Endothelial cell of umbilical vein (primary cell): Measurements from ENCODE around the gene ABR. TPM values are rescaled to one million over a fixed set of nuclear protein-coding genes. Genes with fewer than 3 reads are reported as not detected.
A peak's percentile ranks its signal among the peaks of the same experiment; 100 is the strongest.

ENCODE experiments used
- BruUV-seq: library from RNA; stranded (reverse); fragments of 400-500 nt; replicated peaks from 2 replicates; lab custom pipeline; 2021; lab: Mats Ljungman, UMichigan
- CTCF ChIA-PET: fragments of 300-600, 350-600 bp; sonication (Branson Sonifier 250); formaldehyde crosslinking; loops from one replicate; lab custom pipeline; 2021; ENCODE audit warnings: antibody characterized with exemption, inconsistent platforms; lab: Charles Lee
- POLR2A ChIA-PET: fragments of 300-600, 350-600 bp; sonication (Branson Sonifier 250); formaldehyde crosslinking; loops from one replicate; lab custom pipeline; 2021; ENCODE audit warnings: antibody characterized with exemption, inconsistent platforms; lab: Charles Lee
- DNase-seq: peaks from one replicate; pipeline ENCODE4 v3.0.0-alpha.2; 2011; ENCODE audit warnings: low read depth, low spot score
- FAIRE-seq: peaks from 2 replicates; lab custom pipeline; 2011; peaks lifted over from hg19 to GRCh38; lab: Jason Lieb, UNC
- H2AFZ ChIP-seq: 2 replicates; pipeline ENCODE4 v1.6.0; 2012; ENCODE audit warnings: low read depth, low read length, control low read depth, inconsistent platforms
- H3K27ac ChIP-seq: 2 replicates; pipeline ENCODE4 v1.5.1; 2011; ENCODE audit warnings: low read depth, mild to moderate bottlenecking, control low read depth, low read length, moderate library complexity; ENCODE audit not compliant: insufficient read depth
- H3K27me3 ChIP-seq, 2 experiments: 2 replicates each; pipeline versions ENCODE4 v1.6.0 to v1.6.1; 2011; ENCODE audit warnings: low read length in 2 of 2, mixed read lengths in 1 of 2; ENCODE audit not compliant: control insufficient read depth in 2 of 2, insufficient read depth in 2 of 2
- H3K36me3 ChIP-seq, 2 experiments: 2 replicates in 1 of 2; 3 replicates in 1 of 2; pipeline ENCODE4 v1.5.1; 2011; ENCODE audit warnings: low read length in 2 of 2, mild to moderate bottlenecking in 1 of 2, moderate library complexity in 1 of 2; ENCODE audit not compliant: control insufficient read depth in 2 of 2, insufficient read depth in 2 of 2; ENCODE audit errors: extremely low read depth in 1 of 2
- H3K4me1 ChIP-seq: 3 replicates; pipeline ENCODE4 v1.5.1; 2011; ENCODE audit warnings: mild to moderate bottlenecking, low read length; ENCODE audit not compliant: control insufficient read depth, insufficient read depth; ENCODE audit errors: extremely low read depth
- H3K4me2 ChIP-seq: 2 replicates; pipeline ENCODE4 v1.6.1; 2011; ENCODE audit warnings: low read length, control low read depth, mixed read lengths; ENCODE audit not compliant: insufficient read depth
- H3K4me3 ChIP-seq, 3 experiments: fragments of 200-600 bp in 1 of 3; sonication (generic), shearing (Covaris generic) in 1 of 3; replicated peaks in 1 of 3; 2 replicates each; pipeline ENCODE4 v1.5.1; 2011 to 2016; ENCODE audit warnings: control low read depth in 3 of 3, low read length in 3 of 3, mild to moderate bottlenecking in 2 of 3, inconsistent platforms in 1 of 3, low read depth in 1 of 3, moderate library complexity in 1 of 3; ENCODE audit not compliant: insufficient read depth in 1 of 3
- H3K79me2 ChIP-seq: 2 replicates; pipeline ENCODE4 v1.6.0; 2012; ENCODE audit warnings: low read length, inconsistent platforms; ENCODE audit not compliant: control insufficient read depth, insufficient read depth
- H3K9ac ChIP-seq: replicated peaks from 2 replicates; pipeline ENCODE3; 2011; ENCODE audit warnings: low read length, control low read depth; ENCODE audit not compliant: insufficient read depth; ENCODE audit errors: extremely low read depth
- H3K9me1 ChIP-seq: replicated peaks from 3 replicates; pipeline ENCODE4 v1.6.0; 2011; ENCODE audit warnings: mild to moderate bottlenecking, low read length; ENCODE audit not compliant: control insufficient read depth, insufficient read depth; ENCODE audit errors: extremely low read depth
- H3K9me3 ChIP-seq: replicated peaks from 2 replicates; pipeline ENCODE4 v1.5.1; 2012; ENCODE audit warnings: low read length, inconsistent platforms; ENCODE audit not compliant: control insufficient read depth, insufficient read depth
- H4K20me1 ChIP-seq: replicated peaks from 2 replicates; pipeline ENCODE3; 2011; ENCODE audit warnings: mild to moderate bottlenecking, low read length; ENCODE audit not compliant: control insufficient read depth, insufficient read depth; ENCODE audit errors: extremely low read depth
- EZH2 ChIP-seq: IDR thresholded peaks from 2 replicates; pipeline ENCODE4 v1.6.1; 2012; ENCODE audit warnings: borderline replicate concordance, low read depth, mild to moderate bottlenecking, moderate library complexity, low read length, inconsistent platforms; ENCODE audit not compliant: severe bottlenecking
- FOS ChIP-seq: IDR thresholded peaks from 2 replicates; pipeline ENCODE4 v1.6.1; 2011; ENCODE audit warnings: mild to moderate bottlenecking, low read length, moderate library complexity, borderline replicate concordance; ENCODE audit not compliant: insufficient read depth
- GATA2 ChIP-seq: IDR thresholded peaks from 2 replicates; pipeline ENCODE4 v1.7.0; 2011; ENCODE audit warnings: low read depth, mild to moderate bottlenecking, moderate library complexity, mixed read lengths, low read length; ENCODE audit not compliant: insufficient read length, insufficient read depth
- JUN ChIP-seq: IDR thresholded peaks from 2 replicates; pipeline ENCODE4 v1.6.1; 2011; ENCODE audit warnings: borderline replicate concordance, low read depth; ENCODE audit not compliant: insufficient read length, insufficient read depth
- MYC ChIP-seq: IDR thresholded peaks from one replicate; pipeline ENCODE4 v1.6.1; 2011; ENCODE audit warnings: mild to moderate bottlenecking, low read depth, low read length
- POLR2A ChIP-seq: IDR thresholded peaks from 2 replicates; pipeline ENCODE4 v1.6.1; 2012; ENCODE audit warnings: low read depth, mild to moderate bottlenecking, control low read depth, low read length
- POLR2AphosphoS5 ChIP-seq: IDR thresholded peaks from 2 replicates; pipeline ENCODE4 v1.6.1; 2012; ENCODE audit warnings: low read depth, mild to moderate bottlenecking, control low read depth, low read length, moderate library complexity; ENCODE audit not compliant: insufficient read depth
- dilution Hi-C: fragments of 300-500 bp; cut with MboI; formaldehyde crosslinking; loops from one replicate; pipeline ENCODE4 v1.15.0; 2019; ENCODE audit warnings: low sequenced_read_pairs; ENCODE audit not compliant: extremely low pct_ligation_motif_present
- intact Hi-C: fragments of 100-400 bp; cut with micrococcal nuclease; formaldehyde crosslinking; loops from one replicate; pipeline ENCODE4 v1.10.0; 2022
- microRNA-seq: library from miRNA; unstranded; fragments of <30 nt; microRNA quantifications from one replicate; pipeline ENCODE4 v1.2.0, GENCODE V29; 2021; ENCODE audit warnings: borderline number of aligned reads, borderline replicate concordance
- polyA plus RNA-seq, 4 experiments: library from polyadenylated mRNA; depleted of rRNA in 3 of 4; stranded (reverse) in 3 of 4; unstranded in 1 of 4; fragments of >200 nt; gene quantifications; 2 replicates each; pipeline versions ENCODE4 v1.2.1 to v1.2.3, GENCODE V29; 2011 to 2012; ENCODE audit warnings: missing spikeins in 1 of 4
- small RNA-seq: library from RNA; depleted of rRNA; stranded (forward); fragments of <200 nt; gene quantifications from one replicate; pipeline ENCODE3, GENCODE V24; 2012; ENCODE audit warnings: low replicate concordance, low read depth; ENCODE audit not compliant: insufficient read depth, insufficient read length
- total RNA-seq: library from RNA; stranded (reverse); gene quantifications from 2 replicates; pipeline ENCODE4 v1.2.3, GENCODE V29; 2021
- TF ChIP-seq, protein P1 (sequence below), 2 donors: IDR thresholded peaks; 1 replicate in 1 of 2; 2 replicates in 1 of 2; pipeline ENCODE4 v1.5.1; 2011; ENCODE audit warnings: low read length in 2 of 2, mild to moderate bottlenecking in 2 of 2, moderate library complexity in 2 of 2, control low read depth in 1 of 2, inconsistent platforms in 1 of 2, low read depth in 1 of 2; ENCODE audit not compliant: insufficient read depth in 1 of 2; ENCODE audit errors: extremely low read depth in 1 of 2
- TF ChIP-seq, protein P2 (sequence below): IDR thresholded peaks from 2 replicates; pipeline ENCODE4 v1.6.1; 2011; ENCODE audit not compliant: insufficient read depth, insufficient read length

Gene ABR
- total and polyA plus RNA-seq, 2 donors (not counting 3 experiments of a cell fraction or from before 2014, with no cell fraction given) = 83.5 to 96.8 TPM

DNA sequence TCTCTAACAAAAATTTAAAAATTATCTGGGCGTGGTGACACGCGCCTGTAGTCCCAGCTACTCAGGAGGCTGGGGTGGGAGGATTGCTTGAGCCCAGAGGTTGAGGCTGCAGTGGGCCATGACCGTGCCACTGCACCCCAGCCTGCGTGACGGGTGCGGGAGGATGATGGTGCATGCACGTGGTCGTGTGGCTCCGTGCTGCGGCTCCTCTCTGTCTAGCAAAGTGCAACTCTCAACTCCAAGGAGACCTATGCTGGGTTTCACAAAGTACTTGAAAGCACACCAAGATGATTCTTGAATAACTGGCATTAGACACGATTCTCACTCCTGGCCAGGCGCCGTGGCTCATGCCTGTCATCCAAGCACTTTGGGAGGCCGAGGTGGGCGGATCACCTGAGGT is 226.0 kb downstream of the ABR start:
- Histone ChIP-seq H3K27ac (no peak overlapping the region), H3K9me1 (no peaks in the 10 kb centered on the region), H4K20me1 (no peaks in the 10 kb centered on the region), H3K9me3 (no peaks in the 10 kb centered on the region), H3K9ac (no peak overlapping the region), H3K4me3 (no peak overlapping the region), H3K79me2 (peaks cover 5% of the 10 kb centered on the region), H3K4me2 (no peak overlapping the region), H3K27me3 (no peaks in the 10 kb centered on the region), H2AFZ (no peak overlapping the region), H3K36me3 (peaks cover 0 to under 1% of the 10 kb centered on the region in 2 experiments), H3K4me1 (peaks cover 5% of the 10 kb centered on the region)
- intact Hi-C loops = loop anchor here (5.0 kb wide), 1 partner anchor 36 kb away; no protein-coding TSS in a partner anchor
- TSS peak; percentile 11 for BruUV-seq
- ChIA-PET POLR2A (no interaction called here), CTCF (no interaction called here)
- TF ChIP-seq FOS (no peak), EZH2 (no peak), POLR2A (no peak), JUN (no peak), GATA2 (no peak), POLR2AphosphoS5 (no peak), MYC (no peak)
- TF ChIP-seq, protein P1, sequence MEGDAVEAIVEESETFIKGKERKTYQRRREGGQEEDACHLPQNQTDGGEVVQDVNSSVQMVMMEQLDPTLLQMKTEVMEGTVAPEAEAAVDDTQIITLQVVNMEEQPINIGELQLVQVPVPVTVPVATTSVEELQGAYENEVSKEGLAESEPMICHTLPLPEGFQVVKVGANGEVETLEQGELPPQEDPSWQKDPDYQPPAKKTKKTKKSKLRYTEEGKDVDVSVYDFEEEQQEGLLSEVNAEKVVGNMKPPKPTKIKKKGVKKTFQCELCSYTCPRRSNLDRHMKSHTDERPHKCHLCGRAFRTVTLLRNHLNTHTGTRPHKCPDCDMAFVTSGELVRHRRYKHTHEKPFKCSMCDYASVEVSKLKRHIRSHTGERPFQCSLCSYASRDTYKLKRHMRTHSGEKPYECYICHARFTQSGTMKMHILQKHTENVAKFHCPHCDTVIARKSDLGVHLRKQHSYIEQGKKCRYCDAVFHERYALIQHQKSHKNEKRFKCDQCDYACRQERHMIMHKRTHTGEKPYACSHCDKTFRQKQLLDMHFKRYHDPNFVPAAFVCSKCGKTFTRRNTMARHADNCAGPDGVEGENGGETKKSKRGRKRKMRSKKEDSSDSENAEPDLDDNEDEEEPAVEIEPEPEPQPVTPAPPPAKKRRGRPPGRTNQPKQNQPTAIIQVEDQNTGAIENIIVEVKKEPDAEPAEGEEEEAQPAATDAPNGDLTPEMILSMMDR (IDR thresholded peaks at IDR 0.05; ENCODE audit: extremely low read depth in 1 of 2, insufficient read depth in 1 of 2, low read depth in 1 of 2, low read length in 2 of 2) = no peak
- TF ChIP-seq, protein P2, sequence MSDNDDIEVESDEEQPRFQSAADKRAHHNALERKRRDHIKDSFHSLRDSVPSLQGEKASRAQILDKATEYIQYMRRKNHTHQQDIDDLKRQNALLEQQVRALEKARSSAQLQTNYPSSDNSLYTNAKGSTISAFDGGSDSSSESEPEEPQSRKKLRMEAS = no peak
- no peak for DNase-seq
- dilution Hi-C loops = no loop called here
- FAIRE-seq = no peak

Small RNA genes lying within 50 kb of the gene (microRNA-seq; reads per million reads assigned to microRNA genes)
- not detected for gene MIR3183

Small RNA genes lying within 50 kb of the gene (small RNA-seq; reads per million reads assigned to genes)
- gene AC016292.2 (not detected), gene MIR3183 (not detected), gene RF00017 (not detected)

Other genes with a start within 250 kb of the ABR start
- gene NXN, start 200.2 kb downstream of the ABR start, total RNA-seq = 58.9 and 77.3 TPM in 2 replicates
- gene NXN, start 200.2 kb downstream of the ABR start, polyA plus RNA-seq = 69.5 and 79.0 TPM in 2 replicates
- 19.5 and 19.6 TPM in 2 replicates for gene TIMM22, start 182.9 kb downstream of the ABR start, total RNA-seq
- gene TIMM22, start 182.9 kb downstream of the ABR start, polyA plus RNA-seq = 18.6 and 19.0 TPM in 2 replicates
- not detected in 2 replicates for gene BHLHA9, start 90.5 kb upstream of the ABR start, total RNA-seq
- gene BHLHA9, start 90.5 kb upstream of the ABR start, polyA plus RNA-seq = not detected in 2 replicates
- gene TRARG1, start 99.7 kb upstream of the ABR start, total RNA-seq = not detected in 2 replicates
- not detected in 2 replicates for gene TRARG1, start 99.7 kb upstream of the ABR start, polyA plus RNA-seq
- gene YWHAE, start 220.2 kb upstream of the ABR start, total RNA-seq = 819 and 848 TPM in 2 replicates
- gene YWHAE, start 220.2 kb upstream of the ABR start, polyA plus RNA-seq = 325 and 396 TPM in 2 replicates